WTC11 (cell line): ENCODE results near the gene SEC14L6. TPM values are rescaled to one million over a fixed set of nuclear protein-coding genes. Genes with fewer than 3 reads are reported as not detected.
A peak's percentile ranks its signal among the peaks of the same experiment; 100 is the strongest.

Experiments used
- ATAC-seq: fragments of 200-7000 bp; cut with Tn5 transposase; 2 replicates; pipeline ENCODE4 v1.10.0; 2021; ENCODE audit warnings: mild to moderate bottlenecking, moderate library complexity
- CTCF ChIA-PET: fragments of 300-600 bp; sonication (Branson Sonifier 250); formaldehyde crosslinking; loops from one replicate; lab custom pipeline; 2021; ENCODE audit warnings: antibody characterized with exemption; lab: Charles Lee
- POLR2A ChIA-PET: fragments of 350-600 bp; sonication (Branson Sonifier 250); formaldehyde crosslinking; loops from one replicate; lab custom pipeline; 2021; ENCODE audit warnings: antibody characterized with exemption; lab: Charles Lee
- DNase-seq: peaks from one replicate; pipeline ENCODE4 v3.0.0; 2021; ENCODE audit warnings: low spot score
- H3K27ac Mint-ChIP-seq: 2 replicates; pipeline ENCODE4 v1.8.0; 2021; ENCODE audit warnings: mixed read lengths
- H3K27me3 Mint-ChIP-seq: 2 replicates; pipeline ENCODE4 v1.8.0; 2021; ENCODE audit warnings: low read depth, mild to moderate bottlenecking, moderate library complexity, mixed read lengths
- H3K36me3 Mint-ChIP-seq: 2 replicates; pipeline ENCODE4 v1.8.0; 2021; ENCODE audit warnings: mixed read lengths
- H3K4me1 Mint-ChIP-seq: 2 replicates; pipeline ENCODE4 v1.8.0; 2022; ENCODE audit warnings: mixed read lengths
- H3K4me3 Mint-ChIP-seq: 2 replicates; pipeline ENCODE4 v1.8.0; 2021; ENCODE audit warnings: mild to moderate bottlenecking, moderate library complexity, mixed read lengths
- H3K9me3 Mint-ChIP-seq: 2 replicates; pipeline ENCODE4 v1.8.0; 2021; ENCODE audit warnings: mixed read lengths
- CREM ChIP-seq: sonication (generic); formaldehyde crosslinking; IDR thresholded peaks from 2 replicates; pipeline ENCODE4 v1.8.1; 2022; ENCODE audit warnings: mild to moderate bottlenecking, missing genetic modification reagents, moderate library complexity
- ELF4 ChIP-seq: sonication (generic); formaldehyde crosslinking; IDR thresholded peaks from 2 replicates; pipeline ENCODE4 v1.8.1; 2022; ENCODE audit warnings: low read depth, mild to moderate bottlenecking, moderate library complexity, missing genetic modification reagents
- FOXK1 ChIP-seq: sonication (generic); formaldehyde crosslinking; IDR thresholded peaks from 2 replicates; pipeline ENCODE4 v1.8.0; 2022; ENCODE audit warnings: mild to moderate bottlenecking, moderate library complexity, missing genetic modification reagents
- IRF2 ChIP-seq: sonication (generic); formaldehyde crosslinking; IDR thresholded peaks from 2 replicates; pipeline ENCODE4 v1.8.0; 2022; ENCODE audit warnings: low read depth, missing genetic modification reagents, borderline replicate concordance
- MYBL2 ChIP-seq: sonication (generic); formaldehyde crosslinking; IDR thresholded peaks from 2 replicates; pipeline ENCODE4 v1.8.1; 2023; ENCODE audit warnings: mild to moderate bottlenecking, moderate library complexity, missing genetic modification reagents
- NR2C2 ChIP-seq: sonication (generic); formaldehyde crosslinking; IDR thresholded peaks from 2 replicates; pipeline ENCODE4 v1.8.0; 2022; ENCODE audit warnings: mild to moderate bottlenecking, missing genetic modification reagents
- OVOL2 ChIP-seq: fragments of 250-450 bp; sonication (Bioruptor Pico); IDR thresholded peaks from 2 replicates; pipeline ENCODE4 v1.9.0; 2021; ENCODE audit warnings: mild to moderate bottlenecking, borderline replicate concordance
- PREB ChIP-seq: sonication (generic); formaldehyde crosslinking; IDR thresholded peaks from 2 replicates; pipeline ENCODE4 v1.8.1; 2022; ENCODE audit warnings: mild to moderate bottlenecking, missing genetic modification reagents, moderate library complexity, borderline replicate concordance
- PRRX2 ChIP-seq: fragments of 250-450 bp; sonication (Bioruptor Pico); IDR thresholded peaks from 2 replicates; pipeline ENCODE4 v1.8.0; 2021; ENCODE audit warnings: mild to moderate bottlenecking
- RELA ChIP-seq: sonication (generic); formaldehyde crosslinking; IDR thresholded peaks from 2 replicates; pipeline ENCODE4 v1.8.1; 2022; ENCODE audit warnings: missing genetic modification reagents, mild to moderate bottlenecking, borderline replicate concordance
- RORB ChIP-seq: fragments of 250-450 bp; sonication (Bioruptor Pico); IDR thresholded peaks from 2 replicates; pipeline ENCODE4 v1.9.0; 2021; ENCODE audit warnings: mild to moderate bottlenecking
- SMAD3 ChIP-seq: sonication (generic); formaldehyde crosslinking; IDR thresholded peaks from 2 replicates; pipeline ENCODE4 v1.8.0; 2022; ENCODE audit warnings: missing genetic modification reagents, mild to moderate bottlenecking, borderline replicate concordance
- STAT6 ChIP-seq: sonication (generic); formaldehyde crosslinking; conservative IDR thresholded peaks from 2 replicates; pipeline ENCODE4 v1.8.1; 2023; ENCODE audit warnings: mild to moderate bottlenecking, low read depth, missing genetic modification reagents, moderate library complexity
- USF1 ChIP-seq: sonication (generic); formaldehyde crosslinking; IDR thresholded peaks from 2 replicates; pipeline ENCODE4 v1.8.0; 2022; ENCODE audit warnings: mild to moderate bottlenecking, missing genetic modification reagents
- USF2 ChIP-seq: sonication (generic); formaldehyde crosslinking; IDR thresholded peaks from 2 replicates; pipeline ENCODE4 v1.8.1; 2023; ENCODE audit warnings: mild to moderate bottlenecking, missing genetic modification reagents, moderate library complexity
- ZBTB43 ChIP-seq: sonication (generic); formaldehyde crosslinking; IDR thresholded peaks from 2 replicates; pipeline ENCODE4 v1.8.1; 2023; ENCODE audit warnings: mild to moderate bottlenecking, missing genetic modification reagents
- ZNF121 ChIP-seq: sonication (generic); formaldehyde crosslinking; IDR thresholded peaks from 2 replicates; pipeline ENCODE4 v1.8.0; 2023; ENCODE audit warnings: missing genetic modification reagents
- ZNF281 ChIP-seq: sonication (generic); formaldehyde crosslinking; IDR thresholded peaks from 2 replicates; pipeline ENCODE4 v1.8.0; 2023; ENCODE audit warnings: mild to moderate bottlenecking, missing genetic modification reagents
- ZNF416 ChIP-seq: fragments of 250-450 bp; sonication (Bioruptor Pico); IDR thresholded peaks from 2 replicates; pipeline ENCODE4 v1.9.0; 2021; ENCODE audit warnings: mild to moderate bottlenecking, inconsistent platforms
- ZNF671 ChIP-seq: fragments of 250-450 bp; sonication (Bioruptor Pico); IDR thresholded peaks from 2 replicates; pipeline ENCODE4 v1.8.0; 2021; ENCODE audit warnings: mild to moderate bottlenecking
- total RNA-seq: library from RNA; stranded (reverse); gene quantifications from 3 replicates; pipeline ENCODE4 v1.2.3, GENCODE V29; 2021

SEC14L6 gene
- total RNA-seq, 1 experiment from 2014 or later, result 1.6 TPM

GRCh38 chr22:30584441-30584840 is 37.9 kb upstream of the SEC14L6 start (continued):
- TF ChIP-seq ZBTB43 (CRISPR knock-in tag) (no peak), ZNF671 (CRISPR knock-in tag) (no peak)

GRCh38 chr22:30582788-30583545 is 36.4 kb upstream of the SEC14L6 start:
- Mint-ChIP-seq H3K36me3 (peaks cover 59% of the 10 kb centered on the region), H3K9me3 (no peaks in the 10 kb centered on the region), H3K27me3 (no peaks in the 10 kb centered on the region), H3K4me1 (no peaks in the 10 kb centered on the region), H3K4me3 (no peak overlapping the region), H3K27ac (no peak overlapping the region)
- POLR2A ChIA-PET, result no interaction called here
- no peak for TF ChIP-seq ELF4
- TF ChIP-seq IRF2 (CRISPR knock-in tag), result no peak
- TF ChIP-seq PREB (CRISPR knock-in tag), result no peak
- TF ChIP-seq FOXK1 (CRISPR knock-in tag), result no peak
- TF ChIP-seq RORB (CRISPR knock-in tag), result no peak
- TF ChIP-seq USF2 (CRISPR knock-in tag), result no peak
- no peak for TF ChIP-seq MYBL2 (CRISPR knock-in tag)
- no peak for TF ChIP-seq OVOL2 (CRISPR knock-in tag)
- TF ChIP-seq SMAD3, result no peak
- TF ChIP-seq RELA, result no peak
- TF ChIP-seq CREM, result no peak
- TF ChIP-seq ZNF121 (CRISPR knock-in tag), result no peak
- TF ChIP-seq NR2C2, result no peak
- no peak for TF ChIP-seq USF1 (CRISPR knock-in tag)
- no peak for TF ChIP-seq ZNF281 (CRISPR knock-in tag)
- no peak for TF ChIP-seq STAT6 (CRISPR knock-in tag)
- no peak for TF ChIP-seq PRRX2 (CRISPR knock-in tag)
- no peak for TF ChIP-seq ZNF416 (CRISPR knock-in tag)
- DNase-seq, result no peak
- ATAC-seq, result peak; percentile 58
- CTCF ChIA-PET, result interaction anchor here (0.9 to 2.2 kb wide), 2 partner anchors 10 to 28 kb away, joined by 3 to 5 read pairs; no protein-coding TSS in a partner anchor
